SW 1271 (cell line): ENCODE measurements around the gene CNIH3.

ENCODE experiments used
- DNase-seq, 2 experiments: peaks; one replicate each; lab custom pipeline; 2025; lab: John Stamatoyannopoulos, UW

CNIH3 gene

GRCh38 chr1:224777180-224777579 is 161.1 kb downstream of the CNIH3 start:
- DNase-seq: no peak

GRCh38 chr1:224779536-224779935 is 163.4 kb downstream of the CNIH3 start:
- no peak for DNase-seq

GRCh38 chr1:224780736-224781135 is 164.6 kb downstream of the CNIH3 start:
- no peak for DNase-seq

- DNase-seq: no peak
Observed at GRCh38 chr1:224781800-224782199, 165.7 kb downstream of the CNIH3 start.

GRCh38 chr1:224782281-224783000 is 166.3 kb downstream of the CNIH3 start:
- DNase-seq: no peak

GRCh38 chr1:224783006-224783651 is 167.0 kb downstream of the CNIH3 start:
- DNase-seq: no peak

- DNase-seq: no peak
Observed at GRCh38 chr1:224784265-224785039, 168.3 kb downstream of the CNIH3 start.

GRCh38 chr1:224785040-224785328 is 168.9 kb downstream of the CNIH3 start:
- DNase-seq: no peak

GRCh38 chr1:224785622-224786021 is 169.5 kb downstream of the CNIH3 start:
- DNase-seq: no peak

GRCh38 chr1:224786533-224787250 is 170.6 kb downstream of the CNIH3 start:
- no peak for DNase-seq

GRCh38 chr1:224789311-224789710 is 173.2 kb downstream of the CNIH3 start:
- no peak for DNase-seq
